Testis (tissue), 3 donors: Measurements from ENCODE around the gene MAP4K4. TPM values are rescaled to one million over a fixed set of nuclear protein-coding genes. Genes with fewer than 3 reads are reported as not detected.

Experiments used
- DNase-seq: peaks from one replicate; pipeline ENCODE4 v3.0.0-alpha.2; 2019
- H3K27ac ChIP-seq, 2 donors: fragments of 200-600 bp; sonication (generic); one replicate each; pipeline ENCODE4 v1.5.1; 2019
- H3K27me3 ChIP-seq: fragments of 200-600 bp; sonication (generic); one replicate; pipeline ENCODE4 v1.5.1; 2019
- H3K36me3 ChIP-seq: fragments of 200-600 bp; sonication (generic); one replicate; pipeline ENCODE4 v1.5.1; 2017; ENCODE audit warnings: low read depth; ENCODE audit errors: missing control alignments
- H3K4me1 ChIP-seq: fragments of 200-600 bp; sonication (generic); one replicate; pipeline ENCODE4 v1.5.1; 2019
- H3K4me3 ChIP-seq, 2 donors: fragments of 200-600 bp; sonication (generic); one replicate each; pipeline ENCODE4 v1.5.1; 2017 to 2019
- H3K9me3 ChIP-seq: fragments of 200-600 bp; sonication (generic); one replicate; pipeline ENCODE4 v1.5.1; 2017
- CTCF ChIP-seq, 3 experiments: fragments of 450-650 bp in 2 of 3; fragments of 200-600 bp in 1 of 3; sonication (generic) in 1 of 3; IDR thresholded peaks; one replicate each; pipeline ENCODE4 v1.5.1; 2016 to 2019; ENCODE audit warnings: antibody characterized with exemption in 3 of 3, mild to moderate bottlenecking in 2 of 3, moderate library complexity in 1 of 3
- POLR2A ChIP-seq: fragments of 450-650 bp; IDR thresholded peaks from one replicate; pipeline ENCODE4 v1.6.1; 2017; ENCODE audit warnings: antibody characterized with exemption, mild to moderate bottlenecking, moderate library complexity
- WGBS, 2 donors: methylation state at CpG; one replicate each; pipeline ENCODE4 v1.1.5; 2018; 5-methylcytosine and 5-hydroxymethylcytosine counted together
- intact Hi-C: fragments of 100-400 bp; cut with DNase I; formaldehyde crosslinking; loops from one replicate; pipeline ENCODE4 v1.15.1; 2023; ENCODE audit warnings: low total_unique reads
- polyA plus RNA-seq: library from polyadenylated mRNA; stranded (reverse); fragments of 350-450 nt; fragmentation: Illumina TruSeq; extraction: RNeasy Lipid Tissue Mini Kit (QIAGEN cat#74804); gene quantifications from one replicate; pipeline ENCODE4 v1.2.3, GENCODE V29; 2014; ENCODE audit warnings: low read depth, low replicate concordance; ENCODE audit not compliant: insufficient read depth
- total RNA-seq, 2 donors: library from RNA; depleted of rRNA; stranded (reverse); fragments of >200 nt; gene quantifications; one replicate each; pipeline ENCODE4 v1.2.3, GENCODE V29; 2016

MAP4K4 gene
- total and polyA plus RNA-seq, 3 donors from 2014 or later, result 88.2 to 194 (median 174) TPM

GRCh38 chr2:101861382-101861781 is 163.9 kb downstream of the MAP4K4 start:
- Histone ChIP-seq H3K27me3 (no peaks in the 10 kb centered on the region), H3K36me3 (no peaks in the 10 kb centered on the region), H3K27ac (no peak overlapping the region), H3K4me1 (no peaks in the 10 kb centered on the region), H3K9me3 (no peaks in the 10 kb centered on the region), H3K4me3 (no peak overlapping the region)
- intact Hi-C loops, result no loop called here
- DNase-seq, result no peak
- 90 to 94% methylated on average over 4 of the region's 4 CpGs for WGBS, 2 donors
- TF ChIP-seq CTCF (IDR thresholded peaks at IDR 0.05) (no peak), POLR2A (no peak)

GRCh38 chr2:101863534-101863933 is 166.0 kb downstream of the MAP4K4 start:
- intact Hi-C loops, result no loop called here
- no peaks in the 10 kb centered on the region for H3K27me3 ChIP-seq
- H3K4me1 ChIP-seq, result no peaks in the 10 kb centered on the region
- TF ChIP-seq POLR2A (no peak), CTCF (IDR thresholded peaks at IDR 0.05) (no peak)
- H3K27ac ChIP-seq, result no peak overlapping the region
- H3K4me3 ChIP-seq, result no peak overlapping the region
- 96% methylated on average over 7 of the region's 7 CpGs for WGBS, 2 donors
- no peaks in the 10 kb centered on the region for H3K9me3 ChIP-seq
- no peaks in the 10 kb centered on the region for H3K36me3 ChIP-seq
- DNase-seq, result no peak

- DNase-seq, result no peak
- Histone ChIP-seq H3K27ac (no peak overlapping the region), H3K4me1 (no peaks in the 10 kb centered on the region), H3K36me3 (no peaks in the 10 kb centered on the region), H3K4me3 (no peak overlapping the region), H3K9me3 (no peaks in the 10 kb centered on the region), H3K27me3 (no peaks in the 10 kb centered on the region)
- intact Hi-C loops, result no loop called here
- TF ChIP-seq CTCF (IDR thresholded peaks at IDR 0.05) (no peak), POLR2A (no peak)
- WGBS, 2 donors, result 81 to 89% methylated on average over 1 of the region's 1 CpG
These were observed 166.9 kb downstream of the MAP4K4 start for GRCh38 chr2:101864426-101864825.

- no peaks in the 10 kb centered on the region for H3K27me3 ChIP-seq
- TF ChIP-seq POLR2A (no peak), CTCF (IDR thresholded peaks at IDR 0.05) (no peak)
- no peaks in the 10 kb centered on the region for H3K9me3 ChIP-seq
- intact Hi-C loops, result no loop called here
- no peak overlapping the region for H3K27ac ChIP-seq
- WGBS, 2 donors, result 80 to 91% methylated on average over 5 of the region's 5 CpGs
- H3K36me3 ChIP-seq, result no peaks in the 10 kb centered on the region
- DNase-seq, result no peak
- H3K4me1 ChIP-seq, result no peaks in the 10 kb centered on the region
- no peak overlapping the region for H3K4me3 ChIP-seq
These were observed 171.0 kb downstream of the MAP4K4 start for GRCh38 chr2:101868525-101868924.

- Histone ChIP-seq H3K4me3 (no peak overlapping the region), H3K27ac (no peak overlapping the region), H3K4me1 (no peaks in the 10 kb centered on the region), H3K36me3 (no peaks in the 10 kb centered on the region), H3K9me3 (no peaks in the 10 kb centered on the region), H3K27me3 (no peaks in the 10 kb centered on the region)
- WGBS, 2 donors, result 97% methylated on average over 15 of the region's 15 CpGs
- intact Hi-C loops, result no loop called here
- no peak for DNase-seq
- TF ChIP-seq CTCF (IDR thresholded peaks at IDR 0.05) (no peak), POLR2A (no peak)
These were observed 172.0 kb downstream of the MAP4K4 start for GRCh38 chr2:101869527-101869926.
